Activated T-helper 1 cell treated with Interleukin-2 at 50 U/mL for 16 hours (primary cell): Measurements from ENCODE around the gene ATAD1.
"Not testable (repeated sequence)": the region's sequence is repeated elsewhere in the genome, so short reads cannot be mapped to it uniquely, and the experiment has no call there.

ENCODE experiments used
- DNase-seq: peaks from one replicate; pipeline ENCODE4 v3.0.0-alpha.2; 2020; ENCODE audit warnings: low read depth

ATAD1 gene

DNA sequence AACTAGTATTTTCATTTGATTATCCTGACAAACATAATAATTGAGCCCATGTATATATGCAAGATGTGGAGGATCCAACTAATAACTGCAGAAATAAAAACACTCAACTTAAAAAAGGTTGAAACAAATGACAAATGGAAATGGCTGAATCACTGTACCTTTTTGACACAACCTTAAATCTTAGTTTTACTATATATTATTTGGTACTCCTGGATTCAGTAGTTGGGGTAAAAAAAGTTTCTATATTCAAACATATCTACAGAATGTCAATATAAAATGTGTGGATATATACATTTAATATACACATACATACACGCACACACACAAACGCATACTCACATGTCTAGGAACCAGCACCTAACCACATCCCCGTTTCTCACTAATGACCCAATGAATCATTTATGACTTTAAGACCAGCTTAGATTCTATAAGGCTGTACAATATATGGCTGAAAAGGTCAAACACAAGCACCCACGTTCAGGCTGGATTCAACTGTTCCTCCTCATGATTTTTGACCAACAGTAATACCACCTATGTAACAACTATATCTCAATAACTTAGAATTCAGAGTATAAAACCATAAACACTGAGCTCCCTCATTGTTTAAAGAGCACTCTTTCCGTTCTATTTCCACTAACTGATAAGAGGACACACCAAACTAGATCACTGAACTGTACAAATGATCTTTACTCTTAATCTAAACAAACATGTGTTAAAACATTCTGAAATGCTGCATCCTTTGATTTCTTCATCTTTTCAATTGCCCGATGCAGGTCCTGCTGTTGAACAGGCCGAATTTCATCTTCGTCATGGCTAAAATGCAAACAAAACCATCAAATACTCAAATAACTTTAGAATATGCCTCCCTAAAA lies 63.8 kb downstream of the ATAD1 start:
- no peak for DNase-seq

DNA sequence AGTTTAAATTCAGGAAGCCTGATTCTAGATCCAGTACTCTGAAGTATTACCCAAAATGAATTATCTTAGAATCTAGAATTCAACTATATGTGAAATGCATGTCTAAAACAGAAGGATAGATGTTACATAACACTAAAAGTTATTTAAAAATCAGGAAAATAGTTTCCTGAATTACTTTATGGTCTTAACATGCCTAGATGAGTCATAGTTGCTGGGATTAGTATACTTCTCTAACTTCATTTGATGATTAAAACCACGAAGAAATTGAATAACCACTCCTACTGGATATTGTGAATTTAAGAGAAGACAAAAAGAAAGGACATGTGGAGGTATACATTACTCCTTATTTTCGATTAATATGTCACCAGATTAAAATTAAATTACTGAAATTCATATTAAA lies 65.5 kb downstream of the ATAD1 start:
- DNase-seq = no peak

DNA sequence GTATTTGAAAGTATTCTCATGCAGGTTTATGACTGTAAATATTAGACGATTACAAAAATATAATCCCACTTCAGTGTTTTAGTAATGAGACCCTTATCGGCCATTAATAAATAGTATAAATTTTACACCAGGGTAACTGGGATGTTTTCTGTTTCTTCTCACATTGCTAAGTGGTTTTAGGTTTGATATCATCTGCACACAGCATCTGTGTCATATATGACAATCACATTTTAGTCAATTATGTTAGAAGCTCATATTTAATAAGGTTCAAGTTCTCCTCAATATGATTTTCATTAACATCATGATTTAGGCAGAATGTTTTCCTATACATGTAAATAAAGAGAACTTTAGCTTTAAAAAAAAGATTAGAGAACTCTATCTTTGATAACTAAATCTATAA lies 66.8 kb downstream of the ATAD1 start:
- no peak for DNase-seq

DNA sequence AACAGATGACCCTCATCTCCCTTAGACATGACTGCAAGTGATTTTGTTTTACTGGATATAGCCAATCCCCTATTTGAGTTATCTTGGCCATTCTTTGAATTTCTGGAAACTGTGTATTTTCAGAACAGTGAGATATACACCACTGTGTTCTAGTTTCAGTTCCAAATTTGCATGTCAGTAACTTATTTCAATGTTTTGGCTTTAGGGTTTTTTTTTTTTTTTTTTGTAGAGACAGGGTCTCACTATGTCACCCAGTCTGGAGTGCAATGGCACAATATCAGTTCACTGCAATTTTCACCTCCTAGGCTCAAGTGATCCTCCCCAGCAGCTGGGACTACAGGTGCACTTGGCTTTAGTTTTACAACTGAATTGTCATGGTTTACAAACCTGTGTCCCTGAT lies 67.2 kb downstream of the ATAD1 start:
- DNase-seq = no peak

DNA sequence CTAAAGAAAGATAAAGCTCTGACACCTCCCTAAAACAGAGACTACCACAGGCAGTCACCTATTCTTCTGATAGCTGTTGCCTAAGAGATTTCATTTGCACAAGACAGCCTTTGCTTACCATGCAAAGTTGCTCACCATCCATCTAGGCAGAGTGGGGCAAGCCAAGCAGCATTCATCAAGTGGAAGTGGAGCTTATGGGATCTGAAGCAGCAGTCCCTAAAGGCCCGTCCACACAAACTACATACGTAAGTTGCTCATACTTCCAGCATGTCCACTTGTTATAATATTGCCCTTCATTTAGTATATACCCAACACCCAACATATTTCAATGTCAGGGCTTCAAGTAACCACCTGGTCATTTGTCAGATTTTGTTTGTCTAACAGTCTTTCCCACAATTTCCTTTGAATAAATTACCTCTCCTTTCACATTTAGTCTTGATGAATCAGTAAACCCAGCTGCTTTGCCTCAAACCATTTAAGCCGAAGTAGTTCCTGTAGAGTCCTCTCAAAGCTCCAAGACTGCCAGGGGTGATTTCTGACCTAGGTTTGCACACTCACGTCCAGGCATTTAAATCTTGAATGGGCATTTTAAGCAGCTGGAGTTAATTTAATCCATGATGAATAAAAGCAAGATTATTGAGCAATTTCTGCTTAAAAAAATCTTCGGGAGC lies 67.9 kb downstream of the ATAD1 start:
- no peak for DNase-seq

DNA sequence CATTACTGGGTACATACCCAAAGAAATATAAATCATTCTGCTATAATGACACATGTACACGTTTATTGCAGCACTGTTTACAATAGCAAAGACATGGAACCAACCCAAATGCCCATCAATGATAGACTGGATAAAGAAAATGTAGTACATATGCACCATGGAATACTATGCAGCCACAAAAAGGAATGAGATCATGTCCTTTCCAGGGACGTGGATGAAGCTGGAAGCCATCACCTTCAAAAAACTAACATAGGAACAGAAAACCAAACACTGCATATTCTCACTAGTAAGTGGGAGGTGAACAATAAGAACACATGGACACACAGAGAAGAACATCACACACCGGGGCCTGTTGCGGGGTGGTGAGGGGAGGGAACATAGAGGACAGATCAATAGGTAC lies 69.8 kb downstream of the ATAD1 start:
- DNase-seq = not testable (repeated sequence)

DNA sequence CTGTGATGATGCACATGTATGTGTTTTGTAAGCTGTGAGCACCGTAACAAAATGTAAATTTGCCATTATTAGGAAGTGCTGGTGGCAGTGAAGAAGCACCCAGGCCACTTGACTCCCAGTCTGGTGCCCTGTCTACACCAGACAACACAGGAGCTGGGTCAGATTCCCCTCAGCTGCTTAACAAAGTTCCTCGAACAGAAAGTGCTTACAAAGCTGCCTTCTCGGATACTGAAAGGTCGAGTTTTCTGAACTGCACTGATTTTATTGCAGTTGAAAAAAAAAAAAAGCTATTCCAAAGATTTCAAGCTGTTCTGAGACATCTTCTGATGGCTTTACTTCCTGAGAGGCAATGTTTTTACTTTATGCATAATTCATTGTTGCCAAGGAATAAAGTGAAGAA lies 71.1 kb downstream of the ATAD1 start:
- DNase-seq = no peak

DNA sequence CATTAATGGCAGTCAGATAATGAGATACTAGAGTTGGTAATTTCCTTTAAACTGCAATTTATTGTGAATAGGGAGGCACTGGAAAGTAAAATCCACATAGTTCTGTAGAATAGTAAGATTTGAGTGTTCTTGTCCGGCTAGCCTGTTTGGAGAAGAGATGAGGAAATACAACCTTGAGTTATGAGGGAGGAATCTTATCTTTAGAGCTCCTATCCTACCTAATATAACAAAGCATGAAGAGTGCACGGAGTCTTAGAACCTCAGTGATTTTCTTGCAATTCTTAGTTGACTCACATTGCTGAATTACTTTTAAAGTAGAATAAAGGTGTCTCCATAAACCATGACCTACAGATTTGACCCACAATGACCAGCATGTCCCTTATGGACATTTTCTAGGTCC lies 73.4 kb downstream of the ATAD1 start:
- DNase-seq = no peak

DNA sequence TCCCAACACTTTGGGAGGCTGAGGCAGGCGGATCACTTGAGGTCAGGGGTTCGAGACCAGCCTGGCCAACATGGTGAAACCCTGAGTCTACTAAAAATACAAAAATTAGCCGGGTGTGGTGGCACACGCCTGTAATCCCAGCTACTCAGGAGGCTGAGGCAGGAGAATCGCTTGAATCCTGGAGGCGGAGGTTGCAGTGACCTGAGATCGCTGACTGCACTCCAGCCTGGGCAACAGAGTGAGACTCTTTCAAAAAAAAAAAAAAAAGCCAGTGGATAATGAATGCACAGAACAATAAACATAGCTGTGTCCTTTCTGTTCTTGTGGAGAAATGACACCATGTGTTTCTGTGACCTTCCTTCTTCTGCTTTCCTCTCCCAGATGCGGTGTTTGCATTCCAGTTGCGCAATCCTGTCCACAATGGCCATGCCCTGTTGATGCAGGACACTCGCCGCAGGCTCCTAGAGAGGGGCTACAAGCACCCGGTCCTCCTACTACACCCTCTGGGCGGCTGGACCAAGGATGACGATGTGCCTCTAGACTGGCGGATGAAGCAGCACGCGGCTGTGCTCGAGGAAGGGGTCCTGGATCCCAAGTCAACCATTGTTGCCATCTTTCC lies 74.9 kb downstream of the ATAD1 start:
- not testable (repeated sequence) for DNase-seq

DNA sequence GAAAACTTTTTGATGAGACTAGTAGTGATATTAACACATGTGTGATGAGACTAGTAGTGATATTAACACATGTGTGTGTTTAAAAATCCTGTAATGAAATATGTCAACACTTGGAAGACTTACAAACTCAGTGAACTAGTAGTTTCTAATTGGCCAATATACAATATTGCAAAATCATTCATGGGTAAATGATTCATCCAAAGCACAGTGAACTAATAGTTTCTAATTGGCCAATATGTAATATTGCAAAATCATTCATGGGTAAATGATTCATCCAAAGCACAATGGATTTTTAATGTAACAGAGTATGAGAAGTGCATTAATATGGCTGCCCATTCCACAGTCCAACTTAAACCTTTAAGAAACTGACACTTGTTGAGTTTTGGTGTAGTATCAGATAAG lies 77.8 kb downstream of the ATAD1 start:
- no peak for DNase-seq

DNA sequence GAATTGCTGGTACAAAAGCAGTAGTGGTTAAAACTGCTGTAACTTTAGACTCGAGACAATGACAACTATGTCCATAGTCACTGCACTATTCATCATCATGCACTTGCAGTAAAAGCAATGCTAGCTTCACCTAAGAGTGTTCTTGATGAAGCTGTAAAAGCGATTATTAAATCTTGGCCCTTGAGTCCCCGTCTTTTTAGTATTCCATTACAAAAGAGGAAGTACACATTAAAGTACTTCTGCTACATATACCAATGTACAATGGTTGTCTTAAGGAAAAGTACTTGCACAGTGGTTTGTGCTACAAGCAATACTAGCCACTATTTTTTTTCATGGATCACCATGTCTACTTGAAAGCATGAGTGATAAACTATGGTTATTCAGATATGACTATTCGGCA lies 78.3 kb downstream of the ATAD1 start:
- no peak for DNase-seq

DNA sequence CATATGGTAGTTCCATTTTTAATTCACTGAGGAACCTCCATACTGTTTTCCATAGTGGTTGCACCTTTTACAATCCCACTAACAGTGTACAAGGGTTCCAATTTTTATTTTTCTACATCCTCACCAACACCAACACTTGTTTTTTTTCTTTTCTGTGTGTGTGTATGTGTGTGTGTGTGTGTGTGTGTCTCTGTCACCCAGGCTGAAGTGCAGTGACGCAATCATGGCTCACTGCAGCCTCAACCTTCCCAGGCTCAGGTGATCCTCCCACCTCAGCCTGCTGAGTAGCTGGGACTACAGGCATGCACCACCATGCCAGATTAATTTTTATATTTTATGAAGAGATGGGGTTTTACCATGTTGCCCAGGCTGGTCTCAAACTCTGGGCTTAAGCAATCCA lies 79.8 kb downstream of the ATAD1 start:
- not testable (repeated sequence) for DNase-seq

DNA sequence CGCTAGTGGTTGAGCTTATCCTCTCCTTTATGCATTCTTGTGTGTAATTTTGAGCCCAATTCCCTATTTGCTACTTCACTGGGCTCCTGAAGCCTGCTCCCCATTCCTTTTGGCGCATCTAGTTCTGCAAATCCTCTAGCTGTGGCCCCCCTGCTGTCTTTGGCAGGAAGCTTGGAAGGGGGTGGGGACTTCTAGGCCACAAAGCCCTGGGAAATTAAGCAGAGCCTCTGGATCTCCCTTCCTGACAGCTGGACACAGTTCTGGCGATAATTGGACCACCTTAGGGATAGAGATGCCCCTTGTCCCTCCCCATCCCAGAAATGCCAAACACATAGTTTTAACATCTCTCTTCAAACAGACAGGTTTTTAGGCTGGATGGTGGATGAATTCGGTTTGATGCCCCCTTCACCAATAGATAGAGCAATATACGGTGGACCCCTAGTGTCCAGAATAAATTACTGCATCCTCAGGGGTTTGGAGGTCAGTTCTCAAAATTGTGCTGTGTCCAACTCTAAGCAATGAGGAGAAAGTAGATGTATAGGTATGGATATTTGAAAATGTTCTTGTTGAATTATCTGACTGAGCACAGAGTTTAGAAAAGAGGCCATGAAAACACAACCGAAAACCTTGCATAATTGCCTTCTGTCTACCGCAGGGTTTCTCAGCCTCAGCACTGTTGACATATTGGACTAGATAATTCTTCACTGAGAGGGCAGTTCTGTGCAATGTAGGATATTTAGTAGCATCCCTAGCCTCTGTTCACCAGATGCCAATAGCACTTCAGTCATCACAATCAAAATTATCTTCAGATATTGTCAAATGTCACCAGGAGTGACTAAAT lies 82.8 kb downstream of the ATAD1 start:
- no peak for DNase-seq

DNA sequence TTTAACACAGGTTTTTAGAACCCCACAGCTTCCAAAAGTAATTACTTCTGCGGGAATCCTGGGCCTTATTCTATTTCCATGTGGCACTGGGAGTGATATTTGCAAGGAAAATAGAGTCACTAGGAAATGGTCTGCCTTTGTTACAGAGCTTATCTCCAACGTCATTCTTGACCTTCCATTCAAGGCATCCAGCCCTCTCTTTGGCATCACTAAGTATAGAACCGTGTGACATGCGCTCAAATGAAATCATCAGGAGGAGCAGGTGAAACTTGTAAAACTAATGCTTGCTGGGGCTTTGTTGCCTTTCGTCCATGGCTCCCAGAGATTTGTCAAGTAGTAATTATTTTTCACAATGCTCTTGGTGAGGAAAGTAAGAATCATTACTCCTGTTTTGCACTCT lies 84.9 kb downstream of the ATAD1 start:
- no peak for DNase-seq

DNA sequence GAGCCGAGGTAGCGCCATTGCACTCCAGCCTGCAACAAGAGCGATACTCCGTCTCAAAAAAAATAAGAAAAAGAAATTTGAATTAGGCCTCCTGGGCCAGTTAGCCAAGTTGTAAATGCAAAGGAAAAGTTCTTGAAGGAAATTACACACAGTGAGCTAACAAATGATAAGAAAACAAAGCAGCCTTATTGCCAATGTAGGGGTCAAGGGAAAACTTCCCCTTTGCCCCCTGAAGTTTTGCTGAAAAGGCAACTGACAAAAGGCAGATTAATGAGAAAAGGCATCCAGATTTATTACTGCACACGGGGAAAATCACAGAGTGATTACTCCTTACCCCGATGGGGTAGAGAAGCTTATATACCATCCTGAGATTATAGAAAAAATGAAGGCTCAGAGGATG lies 88.1 kb downstream of the ATAD1 start:
- no peak for DNase-seq

DNA sequence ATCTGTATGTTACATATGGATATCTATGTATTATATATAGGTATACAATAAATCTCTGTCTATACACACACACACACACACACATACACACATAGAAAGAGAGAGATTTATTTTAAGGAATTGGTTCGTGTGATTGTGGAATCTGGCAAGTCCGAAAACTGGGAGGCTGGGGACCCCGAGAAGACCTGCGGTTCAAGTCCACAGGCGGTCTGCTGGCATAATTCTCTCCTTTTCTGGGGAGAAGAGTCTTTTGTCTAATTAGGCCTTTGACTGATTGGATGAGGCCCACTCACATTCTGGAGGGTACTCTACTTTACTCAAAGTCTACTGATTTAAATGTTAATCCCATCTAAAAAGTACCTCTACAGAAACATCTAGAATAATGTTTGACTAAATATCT lies 93.2 kb downstream of the ATAD1 start:
- no peak for DNase-seq

DNA sequence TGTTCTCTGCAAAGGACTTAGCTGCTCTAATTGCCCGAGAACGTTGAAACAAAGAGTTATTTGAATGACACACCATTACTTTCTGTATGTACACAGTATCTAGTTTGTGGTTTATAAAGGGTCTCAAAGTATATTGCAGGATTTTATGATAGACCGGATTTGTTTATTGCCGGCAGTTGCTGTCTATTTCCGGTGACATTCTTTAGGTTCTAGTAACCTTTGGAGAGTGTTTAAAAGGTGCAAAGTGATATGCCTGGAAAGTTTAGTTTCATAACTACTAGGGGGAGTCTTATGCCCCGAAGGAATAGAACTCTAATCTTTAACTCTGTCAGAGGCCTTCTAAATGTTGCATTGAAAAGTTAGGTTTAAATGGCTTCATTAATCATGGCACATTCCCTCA lies 94.5 kb downstream of the ATAD1 start:
- no peak for DNase-seq

DNA sequence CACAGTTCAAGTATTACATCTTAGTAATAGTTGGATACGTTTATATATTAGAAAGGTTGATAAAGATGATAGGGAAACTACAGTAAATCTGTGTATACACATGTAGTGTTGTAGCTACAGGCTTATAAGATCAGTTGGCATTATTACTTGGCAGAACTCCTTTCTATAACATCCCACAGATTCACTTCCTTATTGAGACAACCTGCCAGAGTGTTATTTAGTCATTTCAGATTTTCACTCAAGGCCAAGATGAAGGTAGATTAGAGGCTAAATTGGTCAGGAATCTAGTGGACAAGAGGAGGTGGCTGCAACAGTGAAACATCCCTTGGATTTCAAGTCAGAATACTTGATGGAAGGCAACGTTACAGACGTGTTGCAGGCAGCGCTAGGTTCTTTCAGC lies 95.3 kb downstream of the ATAD1 start:
- DNase-seq = no peak

DNA sequence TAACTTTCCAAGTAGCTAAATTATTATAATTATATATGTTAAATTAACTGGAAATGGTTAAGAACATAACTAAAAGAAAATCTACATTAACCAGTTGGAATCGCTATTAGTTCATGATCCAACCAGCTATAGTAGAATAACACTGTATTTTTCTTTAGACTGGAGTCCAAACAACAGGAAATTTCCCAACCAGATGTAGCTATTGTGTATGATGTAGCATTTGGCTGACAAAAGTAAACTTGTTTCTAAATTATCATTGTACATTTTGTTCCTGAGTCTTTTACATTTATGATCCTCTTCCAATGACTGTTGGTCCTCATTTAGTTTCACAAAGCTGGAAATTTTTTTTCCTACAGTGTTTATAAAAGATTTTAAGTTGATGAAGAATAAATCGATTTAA lies 96.2 kb downstream of the ATAD1 start:
- no peak for DNase-seq

DNA sequence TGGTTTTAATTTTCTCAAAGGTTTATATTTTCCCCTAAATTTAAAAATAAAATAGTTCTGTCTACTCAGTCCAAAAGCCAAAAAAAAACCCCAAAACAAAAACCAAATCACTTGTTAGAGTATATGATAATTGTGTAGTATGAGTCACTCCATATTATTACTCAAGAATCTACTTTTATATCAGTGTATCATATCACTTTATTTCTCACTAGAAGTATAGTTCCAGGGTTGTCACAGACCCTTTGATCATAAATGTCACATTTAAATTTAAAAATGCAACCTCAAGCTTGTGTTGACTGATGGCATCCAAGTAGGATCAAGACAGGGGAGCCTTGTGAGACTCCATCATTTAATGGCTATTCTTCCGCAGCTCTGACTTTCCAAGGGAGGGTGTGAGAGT lies 97.4 kb downstream of the ATAD1 start:
- DNase-seq = no peak

DNA sequence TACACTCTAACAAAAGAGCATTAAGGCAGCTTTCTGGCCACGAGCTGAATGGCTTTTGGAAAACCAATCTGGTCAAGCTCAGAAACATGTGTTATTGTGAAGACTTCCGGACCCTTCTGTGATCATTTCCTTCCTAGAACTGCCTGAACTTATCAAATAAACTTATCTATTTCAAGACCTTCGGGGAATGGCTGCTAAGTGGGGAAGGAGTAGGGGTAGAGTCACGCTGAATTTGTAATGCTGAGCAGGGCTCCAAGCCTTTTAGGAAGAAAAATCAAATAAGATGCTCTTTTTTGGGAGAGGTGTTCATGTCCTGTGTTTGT lies 101.7 kb downstream of the ATAD1 start:
- no peak for DNase-seq

DNA sequence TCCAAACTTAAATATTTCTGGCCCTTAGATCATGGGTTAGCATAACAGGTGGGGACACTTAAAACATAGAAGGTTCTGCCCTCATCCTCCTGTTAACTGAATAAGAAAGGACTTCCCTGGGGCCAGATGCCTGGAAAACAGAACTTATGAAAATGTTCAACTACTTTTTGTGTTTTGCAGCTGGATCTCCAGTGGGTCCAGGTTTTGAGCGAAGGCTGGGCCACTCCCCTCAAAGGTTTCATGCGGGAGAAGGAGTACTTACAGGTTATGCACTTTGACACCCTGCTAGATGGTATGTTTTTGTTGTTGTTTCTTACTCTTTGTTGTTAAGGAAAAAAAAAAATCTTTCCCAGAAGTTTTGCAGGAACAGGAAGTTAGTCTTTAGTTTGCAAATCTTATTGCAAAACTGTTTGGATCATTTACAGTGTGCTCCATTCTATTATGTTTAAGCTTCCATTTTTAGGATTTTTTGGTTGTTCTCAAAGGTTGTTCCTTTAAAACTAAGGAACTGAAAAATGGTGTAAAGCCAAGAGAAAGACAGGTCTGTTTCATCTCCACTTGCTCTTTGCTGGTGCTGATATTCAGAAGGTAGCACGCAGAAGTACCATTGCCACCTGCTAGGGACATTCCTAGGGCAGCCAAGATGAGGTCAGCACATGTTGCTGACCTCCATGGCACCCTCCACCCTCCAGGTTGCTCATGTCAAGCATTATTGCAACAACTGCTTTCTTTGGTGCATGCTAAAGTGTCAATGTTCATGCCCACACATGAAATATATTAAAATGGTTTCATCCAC lies 102.3 kb downstream of the ATAD1 start:
- DNase-seq = no peak
